HCT116 (cell line): ENCODE measurements around the gene RNF150. TPM values are rescaled to one million over a fixed set of nuclear protein-coding genes. Genes with fewer than 3 reads are reported as not detected.

Experiments
- ATAC-seq: fragments of 200-7000 bp; cut with Tn5 transposase; 2 replicates; pipeline ENCODE4 v1.9.1; 2020; ENCODE audit warnings: mild to moderate bottlenecking, moderate library complexity
- BruUV-seq: library from RNA; stranded (reverse); fragments of 400-500 nt; replicated peaks from 2 replicates; lab custom pipeline; 2021; lab: Mats Ljungman, UMichigan
- CTCF ChIA-PET: fragments of 300-600 bp; sonication (Branson Sonifier 250); formaldehyde crosslinking; loops from one replicate; lab custom pipeline; 2021; ENCODE audit warnings: antibody characterized with exemption; lab: Charles Lee
- POLR2A ChIA-PET: fragments of 300-600, 350-600 bp; sonication (Branson Sonifier 250); formaldehyde crosslinking; loops from one replicate; lab custom pipeline; 2021; ENCODE audit warnings: antibody characterized with exemption; lab: Charles Lee
- RAD21 ChIA-PET, 2 experiments: fragments of 300-600 bp; sonication (Branson Sonifier 250); formaldehyde crosslinking; loops; one replicate each; lab custom pipeline; 2023; ENCODE audit warnings: low total read pairs in 2 of 2; ENCODE audit not compliant: uncharacterized antibody in 2 of 2, unreplicated experiment in 2 of 2, low non-redundant PET in 1 of 2; lab: Charles Lee
- DNase-seq: peaks from one replicate; pipeline ENCODE4 v3.0.0-alpha.2; 2010; ENCODE audit warnings: low read depth, low spot score
- H2AFZ ChIP-seq: fragments of 200-600 bp; shearing (Covaris generic), sonication (generic); 2 replicates; pipeline ENCODE4 v1.6.1; 2017; ENCODE audit warnings: low read depth, mixed run types, mixed read lengths, antibody characterized with exemption, low read length; ENCODE audit not compliant: poor library complexity, severe bottlenecking
- H3K27ac ChIP-seq: 2 replicates; pipeline ENCODE4 v1.5.1; 2012; ENCODE audit warnings: low read depth, low read length
- H3K27me3 ChIP-seq: fragments of 200-600 bp; sonication (generic); 2 replicates; pipeline ENCODE4 v1.6.1; 2016; ENCODE audit warnings: mixed run types, low read length, mixed read lengths; ENCODE audit not compliant: insufficient read depth
- H3K36me3 ChIP-seq, 2 experiments: fragments of 200-500 bp in 1 of 2; fragments of 200-600 bp in 1 of 2; sonication (Bioruptor generic) in 1 of 2; sonication (generic) in 1 of 2; 2 replicates each; pipeline versions ENCODE4 v1.5.1 to v1.6.1; 2014 to 2016; ENCODE audit warnings: low read length in 2 of 2, inconsistent platforms in 1 of 2, mixed read lengths in 1 of 2, mixed run types in 1 of 2; ENCODE audit not compliant: insufficient read depth in 2 of 2, control insufficient read depth in 1 of 2
- H3K4me1 ChIP-seq, 2 experiments: fragments of 200-600 bp in 1 of 2; sonication (generic) in 1 of 2; 2 replicates each; pipeline versions ENCODE4 v1.5.1 to v1.6.1; 2012 to 2017; ENCODE audit warnings: low read length in 2 of 2, inconsistent platforms in 1 of 2, mild to moderate bottlenecking in 1 of 2, mixed read lengths in 1 of 2, mixed run types in 1 of 2, moderate library complexity in 1 of 2; ENCODE audit not compliant: insufficient read depth in 2 of 2, control insufficient read depth in 1 of 2
- H3K4me2 ChIP-seq: fragments of 200-600 bp; sonication (generic); 2 replicates; pipeline ENCODE4 v1.6.1; 2017; ENCODE audit warnings: mixed run types, low read length, mixed read lengths
- H3K4me3 ChIP-seq, 2 experiments: fragments of 200-600 bp in 1 of 2; sonication (generic) in 1 of 2; replicated peaks in 1 of 2; 2 replicates each; pipeline ENCODE4 v1.5.1; 2011 to 2016; ENCODE audit warnings: low read length in 2 of 2, control low read depth in 1 of 2, low read depth in 1 of 2, mild to moderate bottlenecking in 1 of 2, mixed read lengths in 1 of 2, mixed run types in 1 of 2
- H3K79me2 ChIP-seq: fragments of 200-600 bp; sonication (generic); 2 replicates; pipeline ENCODE4 v1.6.1; 2017; ENCODE audit warnings: mild to moderate bottlenecking, mixed run types, low read length, moderate library complexity, mixed read lengths; ENCODE audit not compliant: insufficient read depth
- H3K9ac ChIP-seq: fragments of 200-600 bp; sonication (generic); 2 replicates; pipeline ENCODE4 v1.6.1; 2016; ENCODE audit warnings: low read length, mixed read lengths
- H3K9me2 ChIP-seq: fragments of 200-600 bp; sonication (generic), shearing (Covaris generic); 2 replicates; pipeline ENCODE4 v1.6.1; 2017; ENCODE audit warnings: mixed run types, mild to moderate bottlenecking, moderate library complexity; ENCODE audit not compliant: insufficient read depth
- H3K9me3 ChIP-seq, 2 experiments: fragments of 200-500 bp in 1 of 2; fragments of 200-600 bp in 1 of 2; sonication (Bioruptor generic) in 1 of 2; sonication (generic) in 1 of 2; 2 replicates each; pipeline ENCODE4 v1.6.1; 2014 to 2017; ENCODE audit warnings: low read length in 2 of 2, mixed read lengths in 2 of 2, inconsistent platforms in 1 of 2, low read depth in 1 of 2, mild to moderate bottlenecking in 1 of 2, mixed run types in 1 of 2, moderate library complexity in 1 of 2; ENCODE audit not compliant: control insufficient read depth in 1 of 2, insufficient read depth in 1 of 2
- H4K20me1 ChIP-seq: fragments of 200-600 bp; sonication (generic), shearing (Covaris generic); 2 replicates; pipeline ENCODE4 v1.6.1; 2017; ENCODE audit warnings: mixed run types, mild to moderate bottlenecking, moderate library complexity; ENCODE audit not compliant: insufficient read depth
- CBX3 ChIP-seq: IDR thresholded peaks from 2 replicates; pipeline ENCODE4 v1.6.1; 2012; ENCODE audit warnings: low read depth
- CEBPB ChIP-seq: IDR thresholded peaks from 2 replicates; pipeline ENCODE4 v1.6.1; 2012; ENCODE audit warnings: low read depth
- EGR1 ChIP-seq: IDR thresholded peaks from 2 replicates; pipeline ENCODE4 v1.6.1; 2012; ENCODE audit warnings: low read depth
- ELF1 ChIP-seq: IDR thresholded peaks from 2 replicates; pipeline ENCODE4 v1.6.1; 2012; ENCODE audit warnings: low read depth, borderline replicate concordance
- FOSL1 ChIP-seq: IDR thresholded peaks from 2 replicates; pipeline ENCODE4 v1.6.1; 2012; ENCODE audit warnings: low read depth
- JUND ChIP-seq: IDR thresholded peaks from 2 replicates; pipeline ENCODE4 v1.6.1; 2012
- SP1 ChIP-seq: IDR thresholded peaks from 2 replicates; pipeline ENCODE4 v1.6.1; 2012; ENCODE audit warnings: low read depth
- SRF ChIP-seq: IDR thresholded peaks from 2 replicates; pipeline ENCODE4 v1.6.1; 2012; ENCODE audit warnings: low read depth
- YY1 ChIP-seq: IDR thresholded peaks from 2 replicates; pipeline ENCODE4 v1.6.1; 2011; ENCODE audit warnings: low read length, low read depth, moderate library complexity, mild to moderate bottlenecking; ENCODE audit not compliant: insufficient replicate concordance; ENCODE audit errors: extremely low read depth
- ZNF274 ChIP-seq: fragments of 200-500 bp; sonication (Bioruptor generic); IDR thresholded peaks from 2 replicates; pipeline ENCODE4 v1.6.1; 2014; ENCODE audit warnings: mild to moderate bottlenecking, low read depth, low read length, inconsistent platforms
- intact Hi-C: fragments of 100-400 bp; cut with micrococcal nuclease; formaldehyde crosslinking; loops from 2 replicates; pipeline ENCODE4 v1.10.0; 2022
- total RNA-seq: library from RNA; stranded (reverse); gene quantifications from one replicate; pipeline ENCODE4 v1.2.1, GENCODE V29; 2021; ENCODE audit not compliant: unreplicated experiment
- TF ChIP-seq, protein P1 (sequence below): IDR thresholded peaks from 2 replicates; pipeline ENCODE4 v1.6.1; 2012
- TF ChIP-seq, protein P2 (sequence below): IDR thresholded peaks from 2 replicates; pipeline ENCODE4 v1.6.1; 2012; ENCODE audit warnings: low read depth
- TF ChIP-seq, protein P3 (sequence below): IDR thresholded peaks from 2 replicates; pipeline ENCODE4 v1.6.1; 2012
- TF ChIP-seq, protein P4 (sequence below): IDR thresholded peaks from 2 replicates; pipeline ENCODE4 v1.6.1; 2011; ENCODE audit warnings: mild to moderate bottlenecking, low read length, moderate library complexity; ENCODE audit not compliant: insufficient replicate concordance; ENCODE audit errors: extremely low read depth

The RNF150 gene
- total RNA-seq, 1 experiment from 2014 or later = 0.07 TPM

DNA sequence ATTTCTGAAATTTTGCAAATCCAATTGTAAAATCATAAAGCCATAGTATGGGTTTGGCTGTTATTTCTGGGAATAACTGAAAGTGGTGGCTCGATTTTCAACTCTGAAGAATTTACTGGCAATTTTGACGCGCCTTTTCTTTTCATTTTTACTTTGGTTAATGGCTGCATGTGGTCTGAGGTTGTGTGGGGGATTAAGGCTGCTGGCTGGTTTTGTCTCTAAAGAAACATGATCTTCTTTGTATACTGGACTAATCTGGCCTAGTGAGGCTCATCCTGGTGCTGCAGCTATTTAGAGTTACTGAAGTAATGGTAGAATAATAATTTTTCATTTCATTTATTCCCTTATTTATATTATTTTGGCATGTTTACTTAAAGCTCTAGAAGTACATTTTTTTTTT is 164.0 kb downstream of the RNF150 start:
- H3K4me2 ChIP-seq = no peak overlapping the region
- H3K9me2 ChIP-seq = no peaks in the 10 kb centered on the region
- no peak overlapping the region for H2AFZ ChIP-seq
- no peaks in the 10 kb centered on the region for H3K27me3 ChIP-seq
- no peaks in the 10 kb centered on the region for H3K79me2 ChIP-seq
- no peaks in the 10 kb centered on the region for H3K4me1 ChIP-seq
- no peaks in the 10 kb centered on the region for H3K36me3 ChIP-seq
- no peaks in the 10 kb centered on the region for H4K20me1 ChIP-seq
- TF ChIP-seq JUND (no peak), ELF1 (no peak), CEBPB (no peak), ZNF274 (no peak), CBX3 (no peak)
- TF ChIP-seq, protein P1, sequence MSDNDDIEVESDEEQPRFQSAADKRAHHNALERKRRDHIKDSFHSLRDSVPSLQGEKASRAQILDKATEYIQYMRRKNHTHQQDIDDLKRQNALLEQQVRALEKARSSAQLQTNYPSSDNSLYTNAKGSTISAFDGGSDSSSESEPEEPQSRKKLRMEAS = no peak
- TF ChIP-seq, protein P2, sequence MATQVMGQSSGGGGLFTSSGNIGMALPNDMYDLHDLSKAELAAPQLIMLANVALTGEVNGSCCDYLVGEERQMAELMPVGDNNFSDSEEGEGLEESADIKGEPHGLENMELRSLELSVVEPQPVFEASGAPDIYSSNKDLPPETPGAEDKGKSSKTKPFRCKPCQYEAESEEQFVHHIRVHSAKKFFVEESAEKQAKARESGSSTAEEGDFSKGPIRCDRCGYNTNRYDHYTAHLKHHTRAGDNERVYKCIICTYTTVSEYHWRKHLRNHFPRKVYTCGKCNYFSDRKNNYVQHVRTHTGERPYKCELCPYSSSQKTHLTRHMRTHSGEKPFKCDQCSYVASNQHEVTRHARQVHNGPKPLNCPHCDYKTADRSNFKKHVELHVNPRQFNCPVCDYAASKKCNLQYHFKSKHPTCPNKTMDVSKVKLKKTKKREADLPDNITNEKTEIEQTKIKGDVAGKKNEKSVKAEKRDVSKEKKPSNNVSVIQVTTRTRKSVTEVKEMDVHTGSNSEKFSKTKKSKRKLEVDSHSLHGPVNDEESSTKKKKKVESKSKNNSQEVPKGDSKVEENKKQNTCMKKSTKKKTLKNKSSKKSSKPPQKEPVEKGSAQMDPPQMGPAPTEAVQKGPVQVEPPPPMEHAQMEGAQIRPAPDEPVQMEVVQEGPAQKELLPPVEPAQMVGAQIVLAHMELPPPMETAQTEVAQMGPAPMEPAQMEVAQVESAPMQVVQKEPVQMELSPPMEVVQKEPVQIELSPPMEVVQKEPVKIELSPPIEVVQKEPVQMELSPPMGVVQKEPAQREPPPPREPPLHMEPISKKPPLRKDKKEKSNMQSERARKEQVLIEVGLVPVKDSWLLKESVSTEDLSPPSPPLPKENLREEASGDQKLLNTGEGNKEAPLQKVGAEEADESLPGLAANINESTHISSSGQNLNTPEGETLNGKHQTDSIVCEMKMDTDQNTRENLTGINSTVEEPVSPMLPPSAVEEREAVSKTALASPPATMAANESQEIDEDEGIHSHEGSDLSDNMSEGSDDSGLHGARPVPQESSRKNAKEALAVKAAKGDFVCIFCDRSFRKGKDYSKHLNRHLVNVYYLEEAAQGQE = no peak
- DNase-seq (no peak), ATAC-seq (no peak)
- no peak overlapping the region for H3K27ac ChIP-seq
- no peak overlapping the region for H3K9ac ChIP-seq
- no peak overlapping the region for H3K4me3 ChIP-seq
- no TSS peak for BruUV-seq
- H3K9me3 ChIP-seq = no peaks in the 10 kb centered on the region
- ChIA-PET RAD21 (no interaction called here), POLR2A (no interaction called here), CTCF (no interaction called here)
- intact Hi-C loops = no loop called here

DNA sequence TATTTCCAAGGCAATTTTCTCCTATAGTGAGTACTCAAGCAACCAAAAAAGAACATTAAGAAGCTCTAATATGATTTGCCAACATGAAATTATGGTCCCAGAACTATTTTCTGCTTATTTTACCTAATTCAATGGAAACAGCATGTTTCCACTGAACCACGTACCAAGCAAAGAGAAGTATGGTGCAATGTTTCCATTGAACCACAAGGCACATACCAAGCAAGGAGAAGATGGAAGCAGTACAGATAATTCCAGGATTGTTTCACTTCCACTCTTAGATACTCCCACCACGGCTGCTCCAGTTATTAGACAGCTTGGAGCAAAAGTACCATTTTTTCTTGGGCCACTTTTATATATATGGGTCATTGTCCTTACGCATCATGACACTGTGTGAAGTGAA is 164.9 kb downstream of the RNF150 start:
- Histone ChIP-seq H3K27ac (no peak overlapping the region), H3K9me3 (no peaks in the 10 kb centered on the region), H3K9me2 (no peaks in the 10 kb centered on the region), H3K79me2 (no peaks in the 10 kb centered on the region), H3K4me3 (no peak overlapping the region), H2AFZ (no peak overlapping the region), H3K36me3 (no peaks in the 10 kb centered on the region), H3K27me3 (no peaks in the 10 kb centered on the region), H3K9ac (no peak overlapping the region), H3K4me2 (no peak overlapping the region), H3K4me1 (no peaks in the 10 kb centered on the region), H4K20me1 (no peaks in the 10 kb centered on the region)
- DNase-seq (no peak), ATAC-seq (no peak)
- ChIA-PET RAD21 (no interaction called here), POLR2A (no interaction called here), CTCF (no interaction called here)
- no TSS peak for BruUV-seq
- intact Hi-C loops = no loop called here
- TF ChIP-seq SP1 (no peak), SRF (no peak), YY1 (no peak), EGR1 (no peak), FOSL1 (no peak)
- TF ChIP-seq, protein P3, sequence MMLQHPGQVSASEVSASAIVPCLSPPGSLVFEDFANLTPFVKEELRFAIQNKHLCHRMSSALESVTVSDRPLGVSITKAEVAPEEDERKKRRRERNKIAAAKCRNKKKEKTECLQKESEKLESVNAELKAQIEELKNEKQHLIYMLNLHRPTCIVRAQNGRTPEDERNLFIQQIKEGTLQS = no peak
- TF ChIP-seq, protein P4, sequence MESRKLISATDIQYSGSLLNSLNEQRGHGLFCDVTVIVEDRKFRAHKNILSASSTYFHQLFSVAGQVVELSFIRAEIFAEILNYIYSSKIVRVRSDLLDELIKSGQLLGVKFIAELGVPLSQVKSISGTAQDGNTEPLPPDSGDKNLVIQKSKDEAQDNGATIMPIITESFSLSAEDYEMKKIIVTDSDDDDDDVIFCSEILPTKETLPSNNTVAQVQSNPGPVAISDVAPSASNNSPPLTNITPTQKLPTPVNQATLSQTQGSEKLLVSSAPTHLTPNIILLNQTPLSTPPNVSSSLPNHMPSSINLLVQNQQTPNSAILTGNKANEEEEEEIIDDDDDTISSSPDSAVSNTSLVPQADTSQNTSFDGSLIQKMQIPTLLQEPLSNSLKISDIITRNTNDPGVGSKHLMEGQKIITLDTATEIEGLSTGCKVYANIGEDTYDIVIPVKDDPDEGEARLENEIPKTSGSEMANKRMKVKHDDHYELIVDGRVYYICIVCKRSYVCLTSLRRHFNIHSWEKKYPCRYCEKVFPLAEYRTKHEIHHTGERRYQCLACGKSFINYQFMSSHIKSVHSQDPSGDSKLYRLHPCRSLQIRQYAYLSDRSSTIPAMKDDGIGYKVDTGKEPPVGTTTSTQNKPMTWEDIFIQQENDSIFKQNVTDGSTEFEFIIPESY = no peak
